Measurements from ENCODE around the gene EPHA6. TPM values are rescaled to one million over a fixed set of nuclear protein-coding genes. Genes with fewer than 3 reads are reported as not detected.
"Not testable (repeated sequence)": the region's sequence is repeated elsewhere in the genome, so short reads cannot be mapped to it uniquely, and the experiment has no call there.

Gene EPHA6
- total and polyA plus RNA-seq, 10 of the 15 experiments (the other 5 are each of a cell fraction or from before 2014, with no cell fraction given): not detected

- ChIA-PET CTCF (no interaction called here), POLR2A (no interaction called here), SMC1A (ENCODE audit: uncharacterized antibody, unreplicated experiment) (no interaction called here), RAD21 (ENCODE audit: unreplicated experiment) (no interaction called here)
- H3K79me2 ChIP-seq (ENCODE audit: control insufficient read depth, insufficient read depth, low read length): no peaks in the 10 kb centered on the region
- H2AFZ ChIP-seq (ENCODE audit: control insufficient read depth, low read depth, low read length): no peak overlapping the region
- H3K9me3 ChIP-seq (replicated peaks; ENCODE audit: control insufficient read depth, insufficient read depth, low read length): no peaks in the 10 kb centered on the region
- in situ Hi-C loops (cut with MboI): no loop called here
- DNase-seq (ENCODE audit: low read depth, low spot score) (no peak), ATAC-seq (no peak), FAIRE-seq (no peak)
- no peaks in the 10 kb centered on the region for H3K36me3 ChIP-seq (ENCODE audit: control insufficient read depth in 2 of 2, insufficient read depth in 2 of 2, low read length in 1 of 2)
- no peak overlapping the region for H3K4me3 ChIP-seq
- H3K9ac ChIP-seq (ENCODE audit: control insufficient read depth, insufficient read depth, low read length): no peak overlapping the region
- no peaks in the 10 kb centered on the region for H3K4me1 ChIP-seq (ENCODE audit: control insufficient read depth, insufficient read depth, low read length)
- no peak overlapping the region for H3K4me2 ChIP-seq (ENCODE audit: control insufficient read depth, insufficient read depth)
- intact Hi-C loops (cut with micrococcal nuclease; ENCODE audit: unreplicated experiment): no loop called here
- no TSS peak for BruUV-seq (replicated peaks)
- H3K27me3 ChIP-seq (replicated peaks in 1 of 2; ENCODE audit: control insufficient read depth in 2 of 2, insufficient read depth in 2 of 2, low read length in 1 of 2): no peaks in the 10 kb centered on the region
- H3K27ac ChIP-seq (ENCODE audit: control insufficient read depth, insufficient read depth): no peak overlapping the region
- no peaks in the 10 kb centered on the region for H4K20me1 ChIP-seq (ENCODE audit: control insufficient read depth, insufficient read depth)
- TF ChIP-seq STAT3 (IDR thresholded peaks at IDR 0.05; ENCODE audit: low read depth, low read length) (no peak), ATF2 (IDR thresholded peaks at IDR 0.05; ENCODE audit: low read length) (no peak), BHLHE40 (IDR thresholded peaks at IDR 0.05; ENCODE audit: borderline replicate concordance in 1 of 2, low read depth in 2 of 2, low read length in 1 of 2) (no peak), EED (IDR thresholded peaks at IDR 0.05; ENCODE audit: low read depth) (no peak), BCLAF1 (IDR thresholded peaks at IDR 0.05) (no peak), CREM (IDR thresholded peaks at IDR 0.05; ENCODE audit: low read depth) (no peak), ZBTB40 (IDR thresholded peaks at IDR 0.05; ENCODE audit: borderline replicate concordance) (no peak), ATF7 (IDR thresholded peaks at IDR 0.05; ENCODE audit: low read depth) (no peak), RB1 (IDR thresholded peaks at IDR 0.05; ENCODE audit: borderline replicate concordance) (no peak), KDM1A (IDR thresholded peaks at IDR 0.05; ENCODE audit: borderline replicate concordance) (no peak)
Observed at GRCh38 chr3:96977671-96978070, 163.3 kb downstream of the EPHA6 start.

GRCh38 chr3:96983716-96984115 is 169.3 kb downstream of the EPHA6 start:
- H2AFZ ChIP-seq (ENCODE audit: control insufficient read depth, low read depth, low read length); H3K4me2 ChIP-seq (ENCODE audit: control insufficient read depth, insufficient read depth); ATAC-seq; BruUV-seq (replicated peaks); H3K27ac ChIP-seq (ENCODE audit: control insufficient read depth, insufficient read depth); RAD21 ChIA-PET (ENCODE audit: unreplicated experiment); DNase-seq (ENCODE audit: low read depth, low spot score); H3K27me3 ChIP-seq (replicated peaks in 1 of 2; ENCODE audit: control insufficient read depth in 2 of 2, insufficient read depth in 2 of 2, low read length in 1 of 2); FAIRE-seq; CTCF ChIA-PET; in situ Hi-C loops (cut with MboI); H3K4me3 ChIP-seq; intact Hi-C loops (cut with micrococcal nuclease; ENCODE audit: unreplicated experiment); SMC1A ChIA-PET (ENCODE audit: uncharacterized antibody, unreplicated experiment); H3K36me3 ChIP-seq (ENCODE audit: control insufficient read depth in 2 of 2, insufficient read depth in 2 of 2, low read length in 1 of 2); H3K9ac ChIP-seq (ENCODE audit: control insufficient read depth, insufficient read depth, low read length); H3K79me2 ChIP-seq (ENCODE audit: control insufficient read depth, insufficient read depth, low read length); POLR2A ChIA-PET; H4K20me1 ChIP-seq (ENCODE audit: control insufficient read depth, insufficient read depth); H3K4me1 ChIP-seq (ENCODE audit: control insufficient read depth, insufficient read depth, low read length); H3K9me3 ChIP-seq (replicated peaks; ENCODE audit: control insufficient read depth, insufficient read depth, low read length): not testable (repeated sequence)
- 68% methylated on average over 7 of the region's 7 CpGs for WGBS (ENCODE audit: insufficient coverage, insufficient replicate concordance, low lambda C conversion rate, missing lambda C conversion rate)

Data from GM12878 (cell line).